Transverse colon (tissue), 4 donors: ENCODE results near the gene SDK2.

Experiments
- EP300 ChIP-seq: sonication (generic); formaldehyde crosslinking; IDR thresholded peaks from one replicate; pipeline ENCODE4 v1.6.1; 2017; ENCODE audit warnings: antibody characterized with exemption, low read depth
- POLR2A ChIP-seq: fragments of 450-650 bp; IDR thresholded peaks from one replicate; pipeline ENCODE4 v1.6.1; 2016; ENCODE audit warnings: antibody characterized with exemption, mild to moderate bottlenecking, moderate library complexity
- POLR2AphosphoS5 ChIP-seq, 3 donors: sonication (generic); formaldehyde crosslinking; IDR thresholded peaks; one replicate each; pipeline ENCODE4 v1.6.1; 2016; ENCODE audit warnings: antibody characterized with exemption in 3 of 3
- TF ChIP-seq, protein P1 (sequence below), 5 experiments: fragments of 200-600 bp in 3 of 5; fragments of 450-650 bp in 2 of 5; sonication (generic) in 3 of 5; IDR thresholded peaks; 1 replicate in 2 of 5; 2 replicates in 3 of 5; pipeline ENCODE4 v1.5.1; 2016 to 2017; ENCODE audit warnings: antibody characterized with exemption in 5 of 5, inconsistent platforms in 3 of 5, mild to moderate bottlenecking in 2 of 5, moderate library complexity in 1 of 5

GRCh38 chr17:73388578-73388905, 255.7 kb downstream of the SDK2 start:
- TF ChIP-seq, protein P1, sequence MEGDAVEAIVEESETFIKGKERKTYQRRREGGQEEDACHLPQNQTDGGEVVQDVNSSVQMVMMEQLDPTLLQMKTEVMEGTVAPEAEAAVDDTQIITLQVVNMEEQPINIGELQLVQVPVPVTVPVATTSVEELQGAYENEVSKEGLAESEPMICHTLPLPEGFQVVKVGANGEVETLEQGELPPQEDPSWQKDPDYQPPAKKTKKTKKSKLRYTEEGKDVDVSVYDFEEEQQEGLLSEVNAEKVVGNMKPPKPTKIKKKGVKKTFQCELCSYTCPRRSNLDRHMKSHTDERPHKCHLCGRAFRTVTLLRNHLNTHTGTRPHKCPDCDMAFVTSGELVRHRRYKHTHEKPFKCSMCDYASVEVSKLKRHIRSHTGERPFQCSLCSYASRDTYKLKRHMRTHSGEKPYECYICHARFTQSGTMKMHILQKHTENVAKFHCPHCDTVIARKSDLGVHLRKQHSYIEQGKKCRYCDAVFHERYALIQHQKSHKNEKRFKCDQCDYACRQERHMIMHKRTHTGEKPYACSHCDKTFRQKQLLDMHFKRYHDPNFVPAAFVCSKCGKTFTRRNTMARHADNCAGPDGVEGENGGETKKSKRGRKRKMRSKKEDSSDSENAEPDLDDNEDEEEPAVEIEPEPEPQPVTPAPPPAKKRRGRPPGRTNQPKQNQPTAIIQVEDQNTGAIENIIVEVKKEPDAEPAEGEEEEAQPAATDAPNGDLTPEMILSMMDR (IDR thresholded peaks at IDR 0.05) = no peak
- TF ChIP-seq POLR2A = no peak
- no peak for TF ChIP-seq POLR2AphosphoS5 (IDR thresholded peaks at IDR 0.05)
- TF ChIP-seq EP300 = no peak
